Limb (tissue), 2 donors: Measurements from ENCODE around the gene MYO3B.

Experiments used
- DNase-seq, 2 donors: peaks; one replicate each; pipeline ENCODE4 v3.0.0-alpha.2; 2016; ENCODE audit errors: extremely low spot score in 2 of 2

The MYO3B gene

GRCh38 chr2:170368370-170368769 lies 190.4 kb downstream of the MYO3B start:
- no peak for DNase-seq

DNA sequence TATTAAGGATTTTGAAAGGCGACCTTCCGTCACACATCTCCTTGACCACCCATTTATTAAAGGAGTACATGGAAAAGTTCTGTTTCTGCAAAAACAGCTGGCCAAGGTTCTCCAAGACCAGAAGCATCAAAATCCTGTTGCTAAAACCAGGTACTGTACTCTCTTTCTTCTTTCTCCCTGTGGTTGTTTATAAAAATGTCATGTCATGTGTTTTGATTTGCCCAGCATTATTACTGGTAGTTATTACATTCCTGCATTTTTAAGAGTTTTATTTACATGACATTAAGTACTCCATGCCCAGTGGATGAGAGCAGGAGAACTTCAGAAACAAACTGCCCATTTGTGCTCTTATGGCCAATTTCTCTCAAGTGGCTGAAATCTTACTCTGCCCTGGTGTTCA lies 191.3 kb downstream of the MYO3B start:
- no peak for DNase-seq

DNA sequence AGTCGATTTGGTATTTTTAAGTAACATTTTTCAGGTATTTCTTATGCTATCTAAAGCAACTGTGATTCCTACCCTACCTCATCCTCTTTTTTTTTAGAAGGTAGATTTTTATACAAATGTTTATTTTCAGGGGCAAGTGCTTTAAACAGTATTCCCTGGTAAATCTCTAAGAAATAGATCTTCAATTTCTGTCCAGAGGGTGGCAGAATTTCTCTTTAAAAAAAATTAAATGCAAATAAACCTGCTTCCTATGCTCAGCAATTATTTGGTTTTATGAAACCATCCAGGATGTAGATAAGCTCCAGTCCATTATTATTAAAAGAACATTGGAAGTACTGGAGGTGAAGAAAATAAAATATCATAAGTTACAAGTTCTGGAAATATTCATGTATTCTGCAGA lies 191.9 kb downstream of the MYO3B start:
- DNase-seq = no peak

- DNase-seq = no peak
Observed at GRCh38 chr2:170371231-170371998, 193.5 kb downstream of the MYO3B start.

DNA sequence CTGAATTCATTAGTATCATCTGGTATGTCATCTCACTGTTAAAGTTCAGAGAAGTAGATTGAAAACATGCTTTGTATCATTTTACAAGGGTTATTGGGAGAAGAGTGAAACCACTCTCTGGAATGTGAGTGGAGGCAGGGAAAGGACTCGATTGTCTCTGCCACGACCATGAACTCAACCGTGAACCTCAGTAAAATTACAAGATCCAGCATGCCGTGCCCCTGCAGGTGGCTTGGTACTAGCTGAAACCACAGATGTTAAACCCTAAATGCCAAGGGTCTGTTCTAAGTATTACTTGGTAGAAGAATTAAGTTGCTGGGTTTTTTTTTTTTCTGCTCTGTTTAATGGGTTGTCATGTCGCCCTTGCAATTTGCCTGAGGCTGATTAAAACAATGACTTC lies 197.2 kb downstream of the MYO3B start:
- no peak for DNase-seq

DNA sequence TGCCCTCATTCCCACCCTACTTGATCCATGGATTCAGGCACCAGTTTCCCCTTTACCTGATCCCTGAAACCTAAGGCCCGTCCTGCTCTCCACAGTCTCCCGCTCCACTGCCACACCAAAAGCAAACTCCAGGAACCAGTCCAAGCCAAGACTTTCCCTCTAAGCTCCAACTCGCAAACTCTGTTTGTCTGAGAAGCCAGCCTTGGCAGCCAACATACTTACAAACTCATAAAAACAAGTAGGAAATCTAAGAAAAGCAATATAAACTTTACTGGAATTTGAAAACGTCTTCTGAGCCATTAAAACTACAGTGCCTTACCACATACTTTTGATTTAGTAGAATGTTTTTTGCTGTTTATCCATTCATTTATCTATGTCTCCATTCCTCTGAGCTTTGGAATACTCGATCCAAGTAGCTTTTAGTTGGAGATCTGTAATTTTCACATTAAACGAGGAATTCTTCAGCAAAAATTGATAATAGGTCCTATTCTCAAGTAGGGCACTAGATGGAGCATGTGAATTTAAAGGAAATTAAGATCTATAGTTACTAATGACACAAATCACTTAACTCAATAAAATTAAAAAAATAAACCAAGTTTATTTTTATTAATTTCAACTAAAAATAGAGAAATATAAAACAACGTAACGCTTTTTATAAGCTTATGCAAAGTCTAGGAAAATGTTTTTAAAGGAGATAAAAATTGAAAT lies 199.7 kb downstream of the MYO3B start:
- no peak for DNase-seq

DNA sequence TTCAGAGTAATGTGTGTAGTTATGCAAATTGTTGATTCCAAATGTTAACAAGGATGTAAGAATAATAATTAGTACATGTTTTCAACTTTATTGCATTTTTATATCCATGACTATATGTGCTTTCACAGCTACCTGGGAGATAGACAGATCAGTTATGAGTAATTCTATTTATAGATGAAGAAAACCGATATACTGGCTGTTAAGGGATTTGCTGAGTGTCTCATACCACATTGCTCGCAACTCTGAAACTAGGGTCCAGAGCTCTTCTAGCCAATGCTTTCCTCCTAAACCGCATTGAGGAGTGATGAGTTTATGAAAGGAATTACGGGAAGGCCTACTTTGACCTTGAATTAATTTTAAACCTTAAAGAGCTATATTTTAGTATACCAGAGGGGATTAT lies 202.3 kb downstream of the MYO3B start:
- no peak for DNase-seq

- no peak for DNase-seq
Observed at GRCh38 chr2:170381678-170382077, 203.7 kb downstream of the MYO3B start.

GRCh38 chr2:170386554-170386953 lies 208.6 kb downstream of the MYO3B start:
- DNase-seq = no peak

- DNase-seq = no peak
Observed at GRCh38 chr2:170391018-170391417, 213.1 kb downstream of the MYO3B start.

DNA sequence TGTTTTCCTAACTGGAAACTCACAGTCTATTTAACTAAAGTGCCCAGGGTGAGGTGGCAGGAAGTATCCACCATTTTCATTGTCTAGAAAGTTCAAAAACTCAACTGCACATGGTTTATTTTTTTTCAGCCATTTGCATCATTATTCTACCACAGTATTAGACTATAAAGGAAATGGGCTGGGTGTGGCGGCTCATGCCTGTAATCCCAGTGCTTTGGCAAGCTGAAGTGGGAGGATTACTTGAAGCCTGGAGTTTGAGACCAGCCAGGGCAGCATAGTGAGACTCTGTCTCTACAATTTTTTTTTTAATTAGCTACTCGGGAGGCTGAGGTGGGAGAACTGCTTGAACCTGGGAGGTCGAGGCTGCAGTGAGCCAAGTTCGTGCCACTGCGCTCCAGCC lies 213.8 kb downstream of the MYO3B start:
- no peak for DNase-seq

DNA sequence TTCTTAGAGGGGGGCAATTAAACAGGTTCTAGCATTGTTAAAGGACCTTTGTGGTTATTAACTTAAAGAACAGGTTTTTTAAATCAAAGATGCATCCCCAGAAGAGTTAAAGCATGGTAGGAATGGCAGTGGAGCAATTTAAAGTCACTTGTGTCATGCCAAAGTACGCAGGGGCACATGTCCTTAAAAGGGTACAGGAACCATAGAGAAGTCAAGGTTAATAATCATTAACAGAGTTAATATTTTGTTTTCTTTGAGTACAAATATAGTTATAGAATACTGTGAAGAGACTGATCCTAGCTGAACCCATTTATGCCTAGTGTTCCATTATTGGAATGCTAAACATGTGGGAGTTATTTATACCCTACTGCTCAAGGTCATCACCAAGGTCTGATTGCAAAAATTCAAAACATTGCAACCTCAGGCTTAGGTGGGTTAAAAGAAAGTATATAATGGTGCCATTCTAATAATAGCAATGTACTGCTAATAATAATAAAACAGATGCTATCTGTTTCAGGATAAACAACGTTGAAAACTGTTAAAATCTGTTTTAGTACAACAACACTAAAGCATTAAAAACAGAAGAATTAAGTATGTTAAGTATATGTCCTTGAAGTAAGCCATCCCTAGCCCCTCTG lies 216.0 kb downstream of the MYO3B start:
- no peak for DNase-seq

- no peak for DNase-seq
Observed at GRCh38 chr2:170394641-170395387, 216.9 kb downstream of the MYO3B start.

DNA sequence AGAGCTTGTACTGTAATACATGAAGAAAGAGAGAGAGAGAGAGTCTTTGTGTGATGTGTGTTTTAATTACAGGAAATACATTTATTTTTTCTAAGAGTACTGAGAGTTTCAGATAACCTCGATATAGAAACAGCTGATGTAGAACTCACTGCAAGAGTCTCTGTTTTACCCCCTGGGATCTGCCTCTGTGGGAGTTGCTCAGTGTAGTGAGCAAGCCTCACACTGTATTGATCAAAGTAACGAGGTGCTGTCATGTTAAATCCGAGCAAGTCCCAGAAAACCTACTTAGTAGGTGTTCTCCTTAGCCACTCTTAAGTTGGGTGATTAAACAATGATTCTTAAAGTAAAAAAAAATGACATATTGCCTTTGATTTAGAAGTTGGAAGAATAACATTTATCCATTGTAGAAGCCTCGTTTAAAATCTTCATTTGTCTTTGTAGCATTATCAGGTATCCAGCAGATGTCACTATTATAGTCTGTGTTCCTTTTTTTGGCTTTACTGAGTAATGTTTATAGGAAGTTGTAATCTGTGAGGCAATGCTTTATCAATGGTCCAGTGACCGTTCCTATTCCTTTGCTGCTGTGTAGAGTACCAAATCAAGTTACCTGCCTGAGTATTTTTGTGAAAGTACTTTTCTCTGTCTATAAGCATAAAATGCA lies 219.0 kb downstream of the MYO3B start:
- no peak for DNase-seq

DNA sequence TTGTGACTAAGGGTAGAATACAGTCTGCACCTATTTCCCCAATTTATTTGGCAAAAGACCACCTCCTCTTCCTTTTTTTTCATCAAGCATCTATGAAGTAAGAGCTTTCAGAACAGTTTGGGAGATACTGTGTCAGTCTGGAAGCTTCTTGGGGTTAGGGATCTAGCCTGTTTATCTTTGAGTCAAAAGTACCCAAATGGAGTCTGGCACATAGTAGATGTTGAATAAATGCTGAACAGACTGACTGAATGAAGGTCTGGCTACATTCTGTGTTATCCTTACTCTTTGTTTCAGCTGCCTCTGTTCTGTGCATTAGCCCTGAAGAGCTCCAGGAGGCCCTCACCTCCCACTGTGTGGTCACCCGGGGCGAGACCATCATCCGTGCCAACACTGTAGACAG lies 223.2 kb downstream of the MYO3B start:
- no peak for DNase-seq

GRCh38 chr2:170404846-170405245 lies 226.9 kb downstream of the MYO3B start:
- no peak for DNase-seq

DNA sequence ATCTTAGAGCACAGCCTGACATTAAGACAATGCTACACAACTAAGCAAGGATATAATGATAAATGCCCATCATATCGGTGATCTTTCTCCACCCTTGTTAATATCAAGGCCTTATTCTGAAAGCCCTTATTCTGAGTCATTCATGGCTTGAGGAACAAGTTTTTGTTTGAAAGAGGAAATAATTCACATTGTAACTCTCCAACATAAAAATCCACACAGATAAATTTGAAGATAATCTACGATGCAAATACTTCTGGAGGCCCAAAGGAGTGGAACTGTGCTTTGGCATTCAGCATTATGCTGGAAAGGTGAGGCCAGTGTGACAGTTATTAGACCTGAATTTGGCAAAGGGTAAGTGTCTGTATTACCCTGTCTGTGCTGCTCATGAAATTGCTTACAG lies 227.4 kb downstream of the MYO3B start:
- no peak for DNase-seq

GRCh38 chr2:170408461-170409163 lies 230.7 kb downstream of the MYO3B start:
- DNase-seq = no peak

DNA sequence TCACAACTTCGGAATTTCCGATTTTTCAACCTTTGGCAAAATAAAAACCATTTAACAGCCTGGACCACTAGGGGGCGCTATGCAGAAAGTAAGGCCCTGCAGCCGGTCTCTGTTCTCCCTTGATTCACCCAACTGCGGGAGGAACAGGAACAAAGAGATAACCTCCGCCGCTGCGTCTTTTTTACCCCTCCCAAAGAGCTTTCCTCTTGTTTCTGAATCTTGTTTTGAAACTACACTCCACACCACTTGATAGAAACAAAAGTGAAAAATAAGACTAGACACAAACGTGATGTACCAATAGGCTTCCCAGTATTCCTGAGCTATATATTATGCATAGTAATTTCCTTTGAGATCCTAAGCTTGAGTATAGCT lies 231.2 kb downstream of the MYO3B start:
- DNase-seq = peak; percentile 65 to 77

DNA sequence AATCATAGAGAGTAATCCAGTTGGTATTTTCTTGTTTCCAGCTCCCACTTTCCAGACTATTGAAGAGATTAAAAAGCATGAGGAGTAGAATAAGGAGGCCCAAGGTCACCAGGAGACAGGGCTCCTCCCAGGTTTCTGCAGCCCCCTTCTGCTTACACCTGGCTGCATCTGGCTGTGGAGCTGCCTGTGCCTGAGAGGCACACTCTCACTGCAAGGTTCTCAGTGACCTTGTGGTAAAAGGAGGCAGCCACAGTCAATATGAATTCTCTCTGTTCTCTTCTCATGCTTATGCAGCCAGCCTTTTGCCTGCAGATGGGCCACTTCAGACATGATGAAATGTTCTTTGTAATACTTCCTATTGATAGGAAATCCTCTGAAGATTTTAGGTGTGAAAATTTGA lies 233.7 kb downstream of the MYO3B start:
- no peak for DNase-seq
